ENCODE measurements around the gene RFC5. TPM values are rescaled to one million over a fixed set of nuclear protein-coding genes. Genes with fewer than 3 reads are reported as not detected.

RFC5 gene
- total RNA-seq, 2 donors from 2014 or later = 5.4 to 6.9 TPM

DNA sequence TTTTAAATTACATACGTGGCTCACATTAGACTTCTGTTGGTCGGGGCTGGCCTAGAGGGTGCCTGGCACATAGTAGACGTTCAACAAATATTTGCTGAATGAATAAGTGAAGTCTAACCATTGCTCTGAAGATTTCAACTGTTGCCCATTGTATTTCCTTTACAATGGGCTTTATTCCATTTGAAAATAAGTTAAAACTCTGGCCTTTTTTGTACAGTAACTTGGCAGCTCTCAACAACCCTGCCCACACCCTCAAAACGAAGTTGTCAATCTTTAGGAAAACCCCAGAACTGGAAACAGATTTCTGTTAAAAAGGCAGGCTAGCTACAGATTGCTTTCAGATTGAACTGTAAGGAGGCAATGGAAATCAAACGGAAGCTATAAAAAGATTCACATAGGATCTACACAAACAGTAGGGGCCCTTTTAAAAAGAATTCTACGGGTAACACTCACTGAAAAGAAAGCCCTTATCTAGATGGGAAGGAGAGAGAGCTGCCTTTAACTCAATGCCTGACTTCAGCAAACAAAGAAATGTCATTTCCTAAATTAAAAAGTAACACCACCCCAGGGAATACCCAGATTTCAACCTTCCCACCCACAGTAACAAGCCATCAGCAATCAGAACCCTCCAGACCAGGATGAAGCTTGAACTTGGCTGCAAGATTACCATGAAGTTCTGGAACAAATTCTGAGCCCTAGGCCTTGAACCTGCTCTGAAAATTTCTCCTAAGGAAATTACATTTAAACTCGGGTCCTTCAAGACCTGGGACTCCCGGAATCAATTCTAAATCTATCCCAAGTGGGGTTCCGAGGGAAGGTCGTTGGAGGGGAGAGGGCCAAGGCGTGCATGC is 43.1 kb downstream of the RFC5 start:
- Histone ChIP-seq H3K36me3 (no peaks in the 10 kb centered on the region), H3K27me3 (replicated peaks; ENCODE audit: insufficient read depth) (no peaks in the 10 kb centered on the region), H3K4me1 (ENCODE audit: control insufficient read depth in 1 of 2, low read depth in 2 of 2) (peaks cover 27 to 59% of the 10 kb centered on the region in 2 donors), H3K4me3 (peak overlapping the region; percentile 95), H3K9me3 (no peaks in the 10 kb centered on the region), H3K27ac (peak overlapping the region; percentile 96 to 97)
- DNase-seq (ENCODE audit: low spot score) (no peak), ATAC-seq (ENCODE audit: insufficient number of reproducible peaks, low FRiP score, low read depth) (no peak)
- TF ChIP-seq, protein P1, sequence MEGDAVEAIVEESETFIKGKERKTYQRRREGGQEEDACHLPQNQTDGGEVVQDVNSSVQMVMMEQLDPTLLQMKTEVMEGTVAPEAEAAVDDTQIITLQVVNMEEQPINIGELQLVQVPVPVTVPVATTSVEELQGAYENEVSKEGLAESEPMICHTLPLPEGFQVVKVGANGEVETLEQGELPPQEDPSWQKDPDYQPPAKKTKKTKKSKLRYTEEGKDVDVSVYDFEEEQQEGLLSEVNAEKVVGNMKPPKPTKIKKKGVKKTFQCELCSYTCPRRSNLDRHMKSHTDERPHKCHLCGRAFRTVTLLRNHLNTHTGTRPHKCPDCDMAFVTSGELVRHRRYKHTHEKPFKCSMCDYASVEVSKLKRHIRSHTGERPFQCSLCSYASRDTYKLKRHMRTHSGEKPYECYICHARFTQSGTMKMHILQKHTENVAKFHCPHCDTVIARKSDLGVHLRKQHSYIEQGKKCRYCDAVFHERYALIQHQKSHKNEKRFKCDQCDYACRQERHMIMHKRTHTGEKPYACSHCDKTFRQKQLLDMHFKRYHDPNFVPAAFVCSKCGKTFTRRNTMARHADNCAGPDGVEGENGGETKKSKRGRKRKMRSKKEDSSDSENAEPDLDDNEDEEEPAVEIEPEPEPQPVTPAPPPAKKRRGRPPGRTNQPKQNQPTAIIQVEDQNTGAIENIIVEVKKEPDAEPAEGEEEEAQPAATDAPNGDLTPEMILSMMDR (IDR thresholded peaks at IDR 0.05) = no peak

DNA sequence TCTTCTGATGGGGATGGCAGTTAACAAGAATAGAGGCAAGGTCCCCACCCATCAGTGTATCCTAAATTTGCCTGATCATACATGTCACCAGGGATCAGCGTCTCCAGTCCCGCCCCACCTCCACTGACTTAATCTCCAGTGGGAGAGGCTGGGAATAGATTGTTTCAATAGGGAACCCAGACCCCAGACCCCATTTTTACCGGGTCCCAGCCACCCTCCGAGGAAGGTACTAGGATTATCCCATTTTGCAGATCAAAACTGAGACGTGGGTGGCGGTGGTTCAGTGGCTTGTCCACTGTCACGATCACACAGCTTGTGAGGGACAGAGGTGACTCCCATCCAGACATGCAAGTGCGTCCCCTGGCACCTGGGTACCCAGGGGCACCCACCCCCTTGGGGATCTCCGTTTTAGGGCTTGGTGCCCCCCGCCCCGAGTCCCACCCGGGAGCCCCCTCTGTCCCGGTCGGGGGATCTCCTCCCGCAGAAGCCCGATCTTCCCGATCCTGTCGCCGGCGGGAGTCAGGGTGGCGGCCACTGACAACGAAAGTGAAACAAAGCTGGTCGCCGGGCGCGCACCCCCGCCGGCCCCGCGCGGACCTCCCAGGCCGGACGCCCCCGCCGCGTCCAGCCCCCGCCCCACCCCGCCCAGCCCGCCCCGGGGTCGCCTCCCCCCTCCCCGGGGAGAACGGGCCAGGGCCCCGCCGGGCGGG is 44.0 kb downstream of the RFC5 start:
- no peaks in the 10 kb centered on the region for H3K36me3 ChIP-seq
- TF ChIP-seq, protein P1 (IDR thresholded peaks at IDR 0.05) = no peak
- no peaks in the 10 kb centered on the region for H3K9me3 ChIP-seq
- ATAC-seq (ENCODE audit: insufficient number of reproducible peaks, low FRiP score, low read depth) (no peak), DNase-seq (ENCODE audit: low spot score) (no peak)
- H3K4me1 ChIP-seq (ENCODE audit: control insufficient read depth in 1 of 2, low read depth in 2 of 2) = peaks cover 28 to 62% of the 10 kb centered on the region in 2 donors
- H3K27me3 ChIP-seq (replicated peaks; ENCODE audit: insufficient read depth) = no peaks in the 10 kb centered on the region
- H3K27ac ChIP-seq = peak overlapping the region; percentile 96 to 97
- H3K4me3 ChIP-seq = peak overlapping the region; percentile 95

DNA sequence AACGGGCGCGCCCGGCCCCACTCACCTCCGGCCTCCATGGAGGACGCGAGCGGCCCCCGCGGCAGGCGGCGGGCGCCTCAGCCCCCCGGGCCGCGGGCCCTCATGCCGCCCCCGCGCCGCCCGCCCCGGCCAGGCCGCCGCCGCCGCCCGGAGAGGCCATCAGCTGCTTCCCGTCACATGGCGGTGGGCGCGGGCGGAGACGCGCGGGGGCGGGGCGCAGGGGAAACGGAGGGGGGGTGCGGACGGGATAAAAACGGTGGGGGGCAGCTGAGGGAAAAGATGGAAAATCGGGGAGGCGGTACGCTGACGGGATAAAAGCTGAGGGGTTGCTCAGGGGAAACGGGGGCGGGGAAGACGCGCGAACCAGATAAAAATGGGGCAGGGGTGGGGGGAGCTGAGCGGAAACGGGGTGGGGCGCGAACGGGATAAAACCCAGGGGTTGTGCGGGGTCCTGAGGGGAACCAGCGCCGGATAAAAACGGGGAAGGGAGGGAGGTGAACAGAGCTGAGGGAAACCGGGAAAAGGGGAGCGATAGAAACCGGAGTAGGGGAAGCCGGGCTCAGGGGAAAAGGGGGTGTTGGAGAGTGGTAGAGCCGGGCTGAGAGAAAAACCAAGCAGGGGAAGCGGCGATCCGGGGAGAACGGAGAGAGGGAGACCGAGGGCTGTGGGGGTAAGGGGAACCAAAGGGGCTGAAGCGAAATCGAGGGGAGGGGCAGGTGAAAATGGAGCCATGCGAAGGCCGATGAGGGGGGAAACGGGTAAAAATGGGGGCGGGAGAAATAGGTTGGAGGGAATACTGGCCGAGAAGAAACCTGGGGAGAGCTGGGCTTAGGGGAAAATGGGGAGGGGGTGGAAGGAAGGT is 44.7 kb downstream of the RFC5 start, which contains the start of gene WSB2:
Gene WSB2 (minus strand): TSS at position 169 of the 862 bp plus-strand sequence. CDS start 131 bp downstream, at position 38.
- H3K27me3 ChIP-seq (replicated peaks; ENCODE audit: insufficient read depth) = no peaks in the 10 kb centered on the region
- H3K4me3 ChIP-seq = peak within 1 kb of the TSS; percentile 95
- H3K27ac ChIP-seq = peak within 1 kb of the TSS; percentile 96 to 97
- H3K36me3 ChIP-seq = no peaks in the 10 kb centered on the region
- DNase-seq (ENCODE audit: low spot score) (peak; percentile 54), ATAC-seq (ENCODE audit: insufficient number of reproducible peaks, low FRiP score, low read depth) (peak; percentile 41)
- no peaks in the 10 kb centered on the region for H3K9me3 ChIP-seq
- TF ChIP-seq, protein P1 (IDR thresholded peaks at IDR 0.05) = no peak
- peaks cover 28 to 54% of the 10 kb centered on the region in 2 donors for H3K4me1 ChIP-seq (ENCODE audit: control insufficient read depth in 1 of 2, low read depth in 2 of 2)

DNA sequence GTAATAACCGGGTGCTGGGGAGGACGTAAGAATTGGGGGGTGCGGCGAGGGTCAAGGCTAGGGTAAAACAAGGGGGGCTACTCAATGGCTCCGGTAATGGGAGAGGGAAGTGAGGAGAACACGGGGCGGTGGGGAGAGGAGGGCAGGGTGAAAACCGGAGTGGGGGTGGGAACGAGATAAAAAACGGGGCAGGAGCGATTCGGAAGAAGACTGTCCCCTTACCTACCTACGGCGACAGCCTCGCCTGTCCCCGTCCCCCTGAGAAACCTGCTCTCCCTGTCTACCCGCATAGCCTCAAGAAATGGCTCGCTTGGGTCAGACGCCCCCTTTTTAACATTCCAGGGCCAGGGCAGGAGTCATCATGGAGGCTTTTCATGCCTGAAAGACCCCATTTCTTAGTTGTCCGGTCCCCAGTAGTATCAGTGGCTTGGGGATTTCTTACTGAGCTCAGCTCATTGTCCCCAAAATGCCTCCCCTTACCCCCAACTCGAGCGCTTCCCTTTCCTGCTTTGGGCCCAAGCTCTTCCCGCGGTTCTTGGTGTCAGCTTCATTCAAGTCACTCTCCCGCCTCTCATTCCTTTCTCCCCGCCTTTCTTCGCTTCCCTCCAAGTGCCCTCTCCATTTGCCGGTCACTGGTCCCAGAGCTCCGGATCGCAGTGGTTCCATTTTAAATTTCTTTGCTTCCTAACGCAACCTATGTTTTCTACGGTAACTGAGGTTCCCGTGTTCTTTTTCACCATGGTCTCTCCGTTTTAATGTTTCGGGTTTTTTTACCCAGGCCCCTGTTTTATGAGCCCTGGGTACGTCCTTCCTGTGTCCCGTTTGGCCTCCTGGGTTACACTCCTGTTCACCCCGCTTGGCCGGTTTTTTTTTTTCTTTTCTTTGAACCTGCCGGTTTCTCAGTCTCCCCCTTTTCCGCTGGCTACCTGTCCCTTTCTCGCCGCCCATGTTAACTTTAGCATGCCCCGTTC is 45.7 kb downstream of the RFC5 start:
- no peak for DNase-seq (ENCODE audit: low spot score)
- Histone ChIP-seq H3K4me3 (peak overlapping the region; percentile 95), H3K27me3 (replicated peaks; ENCODE audit: insufficient read depth) (no peaks in the 10 kb centered on the region), H3K36me3 (no peaks in the 10 kb centered on the region), H3K4me1 (ENCODE audit: control insufficient read depth in 1 of 2, low read depth in 2 of 2) (peaks cover 28 to 46% of the 10 kb centered on the region in 2 donors), H3K27ac (peak overlapping the region; percentile 83 to 96), H3K9me3 (no peaks in the 10 kb centered on the region)
- TF ChIP-seq, protein P1 (IDR thresholded peaks at IDR 0.05) = no peak
- ATAC-seq (ENCODE audit: insufficient number of reproducible peaks, low FRiP score, low read depth) = peak; percentile 23

Data from thoracic aorta (tissue), 2 donors.